OCI-LY7 (cell line): Measurements from ENCODE around the gene TEX44. TPM values are rescaled to one million over a fixed set of nuclear protein-coding genes. Genes with fewer than 3 reads are reported as not detected.

ENCODE experiments used
- BruUV-seq: library from RNA; stranded (reverse); fragments of 400-500 nt; replicated peaks from 2 replicates; lab custom pipeline; 2021; lab: Mats Ljungman, UMichigan
- CTCF ChIA-PET: fragments of 300-600 bp; sonication (Branson Sonifier 250); formaldehyde crosslinking; loops from one replicate; lab custom pipeline; 2022; ENCODE audit warnings: antibody characterized with exemption; ENCODE audit not compliant: unreplicated experiment; lab: Charles Lee
- POLR2A ChIA-PET: fragments of 300-600 bp; sonication (Branson Sonifier 250); formaldehyde crosslinking; loops from one replicate; lab custom pipeline; 2022; ENCODE audit warnings: antibody characterized with exemption; lab: Charles Lee
- DNase-seq: peaks from one replicate; pipeline ENCODE4 v3.0.0-alpha.2; 2015; ENCODE audit warnings: low spot score
- H2AFZ ChIP-seq: fragments of 200-600 bp; sonication (generic), shearing (Covaris generic); 2 replicates; pipeline ENCODE4 v1.6.1; 2014; ENCODE audit warnings: mild to moderate bottlenecking, antibody characterized with exemption, low read length, moderate library complexity
- H3K27ac ChIP-seq: fragments of 200-600 bp; sonication (generic); 2 replicates; pipeline ENCODE4 v1.5.1; 2014; ENCODE audit warnings: mixed run types, low read depth, mild to moderate bottlenecking, moderate library complexity, low read length, inconsistent platforms; ENCODE audit not compliant: poor library complexity, severe bottlenecking
- H3K36me3 ChIP-seq: fragments of 200-600 bp; sonication (generic); 2 replicates; pipeline ENCODE4 v1.6.1; 2014; ENCODE audit warnings: mild to moderate bottlenecking, antibody characterized with exemption, low read length, moderate library complexity, mixed read lengths; ENCODE audit not compliant: insufficient read depth
- H3K4me1 ChIP-seq: fragments of 200-600 bp; sonication (generic); 2 replicates; pipeline ENCODE4 v1.5.1; 2014; ENCODE audit warnings: mild to moderate bottlenecking, low read length; ENCODE audit not compliant: insufficient read depth, poor library complexity, severe bottlenecking
- H3K4me2 ChIP-seq: fragments of 200-600 bp; sonication (generic); 2 replicates; pipeline ENCODE4 v1.6.1; 2014; ENCODE audit warnings: mild to moderate bottlenecking, low read length
- H3K4me3 ChIP-seq: fragments of 200-600 bp; sonication (generic); 2 replicates; pipeline ENCODE4 v1.5.1; 2014; ENCODE audit warnings: mild to moderate bottlenecking, low read depth, low read length; ENCODE audit not compliant: poor library complexity, severe bottlenecking
- H3K79me2 ChIP-seq: fragments of 200-600 bp; sonication (generic); 2 replicates; pipeline ENCODE4 v1.6.1; 2016; ENCODE audit warnings: low read depth, mild to moderate bottlenecking, low read length, moderate library complexity, mixed read lengths; ENCODE audit not compliant: insufficient read depth
- H3K9me2 ChIP-seq: fragments of 200-600 bp; sonication (generic); 2 replicates; pipeline ENCODE4 v1.6.1; 2016; ENCODE audit warnings: mild to moderate bottlenecking, low read length, mixed read lengths; ENCODE audit not compliant: insufficient read depth
- H3K9me3 ChIP-seq: fragments of 200-600 bp; sonication (generic); 2 replicates; pipeline ENCODE4 v1.6.1; 2014; ENCODE audit warnings: mild to moderate bottlenecking, mixed run types, low read length, mixed read lengths
- H4K20me1 ChIP-seq: fragments of 200-600 bp; sonication (generic); 2 replicates; pipeline ENCODE4 v1.6.1; 2014; ENCODE audit warnings: mild to moderate bottlenecking, antibody characterized with exemption, low read length, moderate library complexity, mixed read lengths; ENCODE audit not compliant: insufficient read depth
- CTCF ChIP-seq: fragments of 200-600 bp; sonication (generic); conservative IDR thresholded peaks from 2 replicates; pipeline ENCODE4 v1.5.1; 2014; ENCODE audit warnings: mild to moderate bottlenecking, antibody characterized with exemption, low read length, moderate library complexity, mixed read lengths
- EZH2phosphoT487 ChIP-seq: fragments of 200-600 bp; sonication (generic); IDR thresholded peaks from 2 replicates; pipeline ENCODE4 v1.6.1; 2018; ENCODE audit warnings: low read depth, borderline replicate concordance, mild to moderate bottlenecking, mixed run types, antibody characterized with exemption, low read length, moderate library complexity, mixed read lengths
- intact Hi-C: fragments of 100-400 bp; cut with micrococcal nuclease; formaldehyde crosslinking; loops from one replicate; pipeline ENCODE4 v1.10.0; 2022; ENCODE audit not compliant: unreplicated experiment
- total RNA-seq, 2 experiments: library from RNA; depleted of rRNA in 1 of 2; stranded (reverse); fragments of >200 nt in 1 of 2; shearing (Covaris generic) in 1 of 2; gene quantifications; 2 replicates each; pipeline ENCODE4 v1.2.3, GENCODE V29; 2014 to 2022

Gene TEX44
- total RNA-seq, 2 experiments from 2014 or later: not detected

- peaks cover 49% of the 10 kb centered on the region for H3K4me1 ChIP-seq
- intact Hi-C loops: no loop called here
- H4K20me1 ChIP-seq: no peaks in the 10 kb centered on the region
- BruUV-seq: no TSS peak
- no peaks in the 10 kb centered on the region for H3K9me2 ChIP-seq
- peak overlapping the region; percentile 97 for H3K4me2 ChIP-seq
- no peak overlapping the region for H2AFZ ChIP-seq
- H3K4me3 ChIP-seq: no peak overlapping the region
- DNase-seq: no peak
- no peaks in the 10 kb centered on the region for H3K9me3 ChIP-seq
- CTCF ChIA-PET: no interaction called here
- H3K36me3 ChIP-seq: no peaks in the 10 kb centered on the region
- H3K27ac ChIP-seq: peak overlapping the region; percentile 71
- TF ChIP-seq CTCF (no peak), EZH2phosphoT487 (no peak)
- no peaks in the 10 kb centered on the region for H3K79me2 ChIP-seq
- POLR2A ChIA-PET: interaction anchor here (0.7 kb wide), 1 partner anchor 135 kb away, joined by 4 read pairs; no protein-coding TSS in a partner anchor
These were observed 10.3 kb downstream of the TEX44 start for GRCh38 chr2:231602859-231603467.

GRCh38 chr2:231604101-231604684 is 11.5 kb downstream of the TEX44 start:
- H3K4me3 ChIP-seq: peak overlapping the region; percentile 68
- H3K27ac ChIP-seq: peak overlapping the region; percentile 71
- H2AFZ ChIP-seq: peak overlapping the region; percentile 68; the same call in 1 of the 2 replicates
- intact Hi-C loops: no loop called here
- no peaks in the 10 kb centered on the region for H3K9me3 ChIP-seq
- TF ChIP-seq CTCF (no peak), EZH2phosphoT487 (no peak)
- no peaks in the 10 kb centered on the region for H3K79me2 ChIP-seq
- H3K9me2 ChIP-seq: no peaks in the 10 kb centered on the region
- BruUV-seq: no TSS peak
- POLR2A ChIA-PET: interaction anchor here (0.6 to 2.1 kb wide), 3 partner anchors 68 to 122 kb away, joined by 3 to 9 read pairs (median 3); no protein-coding TSS in a partner anchor
- peak; percentile 65 for DNase-seq
- no peaks in the 10 kb centered on the region for H4K20me1 ChIP-seq
- peak overlapping the region; percentile 97 for H3K4me2 ChIP-seq
- CTCF ChIA-PET: interaction anchor here (0.9 kb wide), 1 partner anchor 9 kb away, joined by 3 read pairs; no protein-coding TSS in a partner anchor
- no peaks in the 10 kb centered on the region for H3K36me3 ChIP-seq
- peaks cover 49% of the 10 kb centered on the region for H3K4me1 ChIP-seq
